NT2/D1 (cell line): ENCODE data around the gene KIF20B.

ENCODE experiments used
- SUZ12 ChIP-seq: IDR thresholded peaks from 2 replicates; pipeline ENCODE4 v1.6.1; 2011; ENCODE audit not compliant: insufficient read length, insufficient read depth; ENCODE audit errors: extremely low read depth
- YY1 ChIP-seq: IDR thresholded peaks from 2 replicates; pipeline ENCODE4 v1.6.1; 2011; ENCODE audit not compliant: insufficient read length, insufficient read depth

GRCh38 chr10:89695307-89695706, 6.1 kb upstream of the KIF20B start:
- no peak for TF ChIP-seq SUZ12
- no peak for TF ChIP-seq YY1
